GM21367 (cell line): Measurements from ENCODE around the gene LTC4S.

Experiments
- ATAC-seq: cut with Tn5 transposase; IDR thresholded peaks from one replicate; pipeline ENCODE4 v1.9.1; 2021; ENCODE audit not compliant: unreplicated experiment

Gene LTC4S

DNA sequence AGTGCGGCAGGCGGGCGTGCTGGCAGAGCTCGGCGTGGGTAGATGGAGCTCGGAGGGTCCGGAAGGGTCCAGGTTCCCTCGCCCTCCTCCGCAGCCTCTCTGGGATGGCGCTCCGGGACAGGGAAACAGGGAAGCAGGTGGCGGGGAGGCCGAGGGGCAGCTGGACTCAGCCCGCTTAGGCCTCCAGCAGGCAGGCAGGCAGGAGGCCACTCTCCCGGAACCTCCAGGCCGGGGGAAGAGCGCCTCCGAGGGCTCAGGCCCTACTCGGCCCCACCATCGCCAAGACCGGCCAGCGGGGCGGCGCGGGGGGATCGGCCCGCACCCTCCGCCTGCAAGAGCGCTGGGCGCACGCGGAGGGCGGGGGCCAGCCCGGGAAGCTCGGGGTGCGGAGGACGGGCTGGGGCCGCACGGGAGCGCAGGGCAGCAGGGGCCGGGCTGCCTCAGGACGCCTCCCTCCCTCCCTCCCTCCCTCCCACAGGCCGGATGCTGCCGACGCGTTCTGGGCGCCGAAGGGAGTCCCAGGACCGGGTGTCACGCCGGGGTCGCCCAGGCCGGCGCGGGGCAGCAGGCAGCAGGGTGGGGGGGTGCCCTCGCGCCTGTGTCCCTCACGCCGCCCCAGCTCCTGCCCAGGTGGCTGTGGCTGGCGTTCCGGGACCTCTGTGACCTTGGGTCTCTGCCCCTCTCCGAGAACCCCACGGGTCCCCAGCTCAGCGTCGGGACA is 11.9 kb downstream of the LTC4S start:
- ATAC-seq = peak; percentile 8

DNA sequence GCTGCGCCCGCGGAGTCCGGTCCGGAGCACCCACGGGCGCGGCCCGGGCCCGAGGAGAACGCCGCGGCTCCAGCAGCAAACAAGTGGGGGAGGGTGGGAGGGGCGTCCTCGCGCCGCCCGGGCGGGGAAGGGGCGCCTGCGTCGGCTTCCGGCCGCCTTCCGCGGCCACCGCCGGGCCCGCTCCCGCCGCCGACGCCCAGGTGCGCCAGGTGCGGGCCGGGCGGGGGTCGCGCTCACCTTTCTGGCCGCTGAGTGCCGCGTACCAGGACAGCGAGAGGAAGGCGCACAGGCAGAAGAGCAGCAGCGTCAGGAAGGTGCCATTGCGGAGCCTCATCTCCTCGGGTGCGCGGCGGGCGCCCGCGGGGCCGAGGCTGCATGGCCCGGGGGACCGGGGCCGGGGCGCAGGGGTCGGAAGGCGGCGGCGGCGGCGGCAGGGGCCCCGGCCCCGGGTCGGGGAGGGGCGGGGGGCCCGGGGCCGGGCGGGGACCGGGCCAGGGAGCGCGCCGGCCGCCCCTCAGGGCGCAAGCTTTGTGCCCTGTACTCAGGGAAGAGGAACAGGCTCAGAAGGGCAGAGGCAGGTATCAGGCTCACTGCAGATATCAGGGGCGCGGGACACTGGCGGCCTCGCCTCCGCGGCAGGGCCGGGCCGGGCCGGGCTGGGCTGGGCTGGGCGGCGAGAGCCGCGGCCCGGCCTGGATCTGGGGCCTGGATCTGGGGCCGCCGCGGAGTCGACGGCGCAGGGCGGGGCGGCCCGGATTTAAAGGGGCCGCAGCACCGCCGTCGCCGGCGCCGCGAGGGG is 12.7 kb downstream of the LTC4S start, which contains the start of gene MGAT4B:
Gene MGAT4B (minus strand): TSS at position 617 of the 799 bp plus-strand sequence. CDS start 283 bp downstream, at position 334.
- ATAC-seq = peak; percentile 56

DNA sequence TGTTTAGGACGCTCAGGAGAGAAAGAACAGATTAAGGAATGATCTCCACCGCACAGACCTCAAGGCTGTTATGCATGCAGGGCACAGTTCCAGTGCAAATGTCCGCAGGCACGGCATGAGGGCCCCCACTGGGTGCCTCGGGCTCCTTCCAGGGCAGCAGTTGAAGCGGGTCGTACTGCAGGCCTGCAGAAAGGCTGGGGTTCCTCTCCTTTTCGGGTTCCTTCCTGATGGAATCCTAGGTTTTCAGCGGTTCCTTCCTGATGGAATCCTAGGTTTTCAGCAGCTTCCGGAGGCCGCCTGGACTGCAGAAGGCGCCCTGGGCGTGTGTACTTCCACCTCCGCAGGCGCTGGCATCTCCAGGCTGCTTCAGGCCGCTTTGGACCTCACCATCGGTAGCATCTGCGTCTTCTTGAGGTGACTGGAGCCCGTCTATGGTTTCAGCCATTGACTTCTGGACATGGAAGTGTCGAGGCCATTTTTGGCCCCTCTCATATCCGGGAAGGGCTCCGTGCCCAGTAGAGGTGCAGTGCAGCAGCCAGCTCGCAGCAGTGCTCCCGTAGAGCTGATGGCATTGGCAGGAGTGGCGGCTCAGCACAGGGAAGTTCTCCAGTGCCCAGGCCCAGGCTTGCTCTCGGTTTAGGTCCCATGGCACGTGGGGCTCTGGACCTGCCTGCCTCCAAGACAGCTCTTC is 18.5 kb downstream of the LTC4S start:
- ATAC-seq = no peak

DNA sequence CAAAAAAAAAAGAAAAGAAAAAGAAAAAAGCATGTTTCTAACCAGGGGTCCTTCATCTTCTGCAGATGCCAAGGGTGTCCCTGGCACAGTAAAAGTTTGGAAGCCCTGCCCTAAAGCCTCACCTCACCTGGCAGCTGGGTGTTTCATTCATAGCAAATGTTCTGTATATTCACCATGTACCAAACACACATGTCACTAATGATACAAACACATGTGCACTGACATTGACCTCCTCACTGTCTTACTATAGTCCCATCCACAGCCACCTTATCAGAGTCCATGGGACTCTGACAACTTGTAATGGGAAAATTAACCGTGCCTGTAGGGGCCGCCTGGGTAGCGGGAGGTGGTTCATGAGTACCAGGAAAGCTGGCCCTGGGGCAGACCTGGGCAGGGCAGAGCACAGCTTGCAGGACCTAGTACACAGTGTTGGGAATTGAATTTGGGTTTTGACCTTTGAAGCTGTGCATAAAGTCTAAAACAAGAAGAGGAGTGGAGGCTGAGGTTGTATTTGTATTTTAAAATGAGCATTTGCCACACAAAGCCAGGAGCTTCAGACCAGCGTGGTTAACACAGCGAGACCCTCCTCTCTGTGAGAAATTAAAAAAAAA is 19.3 kb downstream of the LTC4S start:
- ATAC-seq = no peak

DNA sequence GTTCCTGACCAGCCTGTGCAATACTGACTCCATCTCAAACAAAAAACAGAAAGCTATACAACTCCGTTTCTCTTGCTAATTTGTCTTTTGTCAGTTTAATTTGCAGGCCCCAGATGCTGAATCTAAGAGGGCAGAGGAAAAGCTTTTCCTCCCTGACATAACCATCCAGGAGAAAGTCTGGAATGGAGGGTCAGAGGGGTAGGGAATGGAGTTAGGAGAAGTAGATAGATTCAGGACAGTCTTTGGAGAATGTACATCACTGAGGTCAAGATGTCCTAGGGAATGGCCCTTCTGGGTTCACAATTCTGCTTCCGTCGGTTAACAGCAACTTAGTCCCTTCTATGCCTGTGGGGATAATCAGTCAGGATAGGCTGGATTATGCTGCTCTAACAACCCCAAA is 20.3 kb downstream of the LTC4S start:
- ATAC-seq = no peak

DNA sequence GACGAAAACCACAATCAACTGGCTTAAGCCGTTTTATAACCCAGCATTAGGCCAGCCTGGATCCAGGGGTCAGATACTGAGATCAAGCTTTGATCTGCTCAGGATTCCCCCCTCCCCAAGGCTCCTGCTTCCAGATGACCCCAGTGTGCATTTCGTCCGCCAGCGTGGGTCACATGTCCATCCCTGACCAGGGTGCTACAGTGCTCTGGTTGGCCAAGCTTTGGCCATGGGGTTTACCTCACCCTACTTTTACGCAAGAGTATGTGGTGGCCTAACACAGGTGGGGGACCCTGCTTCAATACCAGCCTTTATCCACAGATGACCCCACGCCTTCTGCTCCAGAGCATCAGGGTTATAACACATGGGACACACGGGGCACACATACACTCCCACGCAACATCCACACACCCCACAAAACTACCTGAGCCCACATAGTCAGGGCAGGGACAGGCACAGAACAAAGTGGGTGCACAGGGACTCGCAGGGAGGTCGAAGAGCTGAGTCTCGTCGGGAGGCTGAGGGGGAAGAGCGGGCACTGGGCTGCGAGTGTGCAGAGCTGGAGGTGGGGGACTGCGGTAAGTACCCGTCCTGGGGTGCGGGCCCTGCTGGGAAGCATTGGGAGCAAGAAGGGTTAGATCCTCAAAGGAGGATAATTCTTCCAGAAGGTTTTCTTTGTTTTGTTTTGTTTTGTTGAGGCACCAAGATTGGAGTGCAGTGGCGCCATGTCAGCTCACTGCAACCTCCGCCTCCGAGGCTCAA is 21.9 kb downstream of the LTC4S start:
- ATAC-seq = no peak

DNA sequence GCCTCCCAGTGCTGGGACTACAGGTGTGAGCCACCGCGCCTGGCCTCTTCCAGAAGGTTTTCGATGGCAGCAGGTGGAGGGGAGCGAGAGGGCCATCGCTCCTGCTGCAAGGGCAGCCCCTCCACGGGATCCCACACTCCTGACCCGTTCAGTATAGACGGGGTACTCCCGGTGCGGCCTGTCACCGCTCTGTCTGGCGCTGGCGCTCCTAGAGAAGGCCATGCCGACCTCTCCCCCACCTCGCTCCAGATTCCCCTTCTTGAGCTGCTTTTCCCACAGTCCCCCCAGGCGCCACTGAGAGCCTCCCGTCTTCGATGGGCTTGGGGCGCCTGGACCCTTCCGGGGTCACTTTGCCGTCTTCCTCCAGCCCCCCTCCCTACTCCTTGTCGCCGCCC is 22.6 kb downstream of the LTC4S start:
- no peak for ATAC-seq

DNA sequence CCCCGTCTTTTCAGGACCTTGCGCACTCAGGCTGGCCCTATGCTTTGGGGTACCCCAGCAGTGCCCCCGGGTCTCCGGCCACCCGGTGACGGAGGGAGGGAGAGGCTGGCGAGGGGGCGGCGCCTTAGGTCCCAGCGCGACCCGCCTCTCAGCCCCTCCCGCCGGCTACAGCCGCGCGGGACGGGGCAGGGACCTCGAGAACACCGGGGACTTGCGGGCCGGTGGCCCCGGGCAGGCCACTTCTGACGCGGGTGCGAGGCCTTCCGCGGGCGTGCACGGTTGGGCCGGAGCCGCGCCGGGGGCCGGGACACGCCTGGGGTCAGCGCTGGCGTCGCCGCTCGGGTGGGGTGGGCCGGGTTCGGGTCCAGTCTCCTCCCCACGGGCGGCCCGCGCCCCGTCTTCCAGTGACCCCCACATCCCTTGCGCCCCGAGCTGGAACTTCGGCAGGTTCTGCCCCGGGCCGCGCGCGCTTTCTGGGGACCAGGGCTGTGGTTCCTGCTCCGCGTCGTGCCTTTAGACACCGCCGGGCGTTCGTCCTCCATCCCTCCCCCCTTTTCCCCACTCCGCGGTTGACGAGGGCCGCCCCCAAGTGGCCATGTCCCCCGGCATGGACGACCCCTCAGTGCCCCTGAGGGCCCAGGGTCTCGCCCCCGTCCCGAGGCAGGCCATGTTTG is 23.1 kb downstream of the LTC4S start:
- ATAC-seq = no peak

DNA sequence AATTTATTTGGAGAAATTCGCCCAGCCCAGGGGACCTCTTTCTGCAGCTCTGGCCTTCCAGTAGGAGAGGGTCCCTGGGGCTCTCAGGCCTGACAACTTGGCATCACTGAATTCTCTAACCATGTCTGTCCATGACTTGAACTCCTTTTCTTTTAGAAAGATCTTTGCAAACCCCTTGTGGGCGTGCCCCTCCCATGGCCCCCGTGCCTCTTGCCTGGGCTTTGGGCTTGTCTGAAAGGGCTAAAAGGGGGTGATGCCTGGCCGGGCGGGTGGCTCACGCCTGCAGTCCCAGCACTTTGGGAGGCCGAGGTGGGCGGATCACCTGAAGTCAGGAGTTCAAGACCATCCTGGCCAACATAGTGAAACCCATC is 23.7 kb downstream of the LTC4S start:
- no peak for ATAC-seq

DNA sequence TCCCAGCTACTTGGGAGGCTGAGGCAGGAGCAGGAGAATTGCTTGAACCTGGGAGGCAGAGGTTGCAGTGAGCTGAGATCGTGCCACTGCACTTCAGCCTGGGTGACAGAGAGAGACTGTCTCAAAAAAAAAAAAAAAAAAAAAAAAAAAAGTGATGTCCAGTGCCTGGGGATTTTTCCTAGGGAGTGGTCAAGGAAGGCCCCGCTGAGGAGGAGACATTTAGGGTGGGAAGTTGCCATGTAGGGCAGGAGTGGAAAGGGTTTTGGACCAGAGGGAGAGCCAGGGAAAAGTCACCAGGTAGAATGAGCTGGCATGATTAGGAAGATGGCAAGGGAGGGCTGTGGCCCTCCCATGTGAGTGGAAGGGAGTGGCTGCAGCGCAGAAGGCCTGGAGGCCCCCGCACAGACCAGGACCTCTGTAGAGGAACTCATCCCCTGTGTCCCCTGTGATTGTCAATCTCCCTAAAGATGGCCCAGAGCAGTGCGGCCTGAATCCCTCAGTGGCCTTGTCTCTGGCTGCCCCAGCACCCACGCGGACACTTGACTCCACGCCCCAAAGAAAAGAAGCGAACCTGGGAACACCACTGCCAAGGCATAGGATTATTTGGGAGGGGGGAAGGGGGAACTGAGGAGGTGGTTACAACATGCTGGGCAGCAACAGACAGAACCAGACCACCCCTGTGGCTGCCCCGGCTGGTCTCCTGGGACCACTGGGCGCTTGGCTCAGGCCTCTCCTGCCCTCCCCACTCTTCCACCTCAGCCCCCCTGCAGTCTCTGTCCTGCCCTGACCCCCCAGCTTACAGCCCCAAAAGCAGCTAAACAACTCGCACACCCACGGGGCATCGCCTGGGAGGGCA is 24.3 kb downstream of the LTC4S start:
- ATAC-seq = no peak

DNA sequence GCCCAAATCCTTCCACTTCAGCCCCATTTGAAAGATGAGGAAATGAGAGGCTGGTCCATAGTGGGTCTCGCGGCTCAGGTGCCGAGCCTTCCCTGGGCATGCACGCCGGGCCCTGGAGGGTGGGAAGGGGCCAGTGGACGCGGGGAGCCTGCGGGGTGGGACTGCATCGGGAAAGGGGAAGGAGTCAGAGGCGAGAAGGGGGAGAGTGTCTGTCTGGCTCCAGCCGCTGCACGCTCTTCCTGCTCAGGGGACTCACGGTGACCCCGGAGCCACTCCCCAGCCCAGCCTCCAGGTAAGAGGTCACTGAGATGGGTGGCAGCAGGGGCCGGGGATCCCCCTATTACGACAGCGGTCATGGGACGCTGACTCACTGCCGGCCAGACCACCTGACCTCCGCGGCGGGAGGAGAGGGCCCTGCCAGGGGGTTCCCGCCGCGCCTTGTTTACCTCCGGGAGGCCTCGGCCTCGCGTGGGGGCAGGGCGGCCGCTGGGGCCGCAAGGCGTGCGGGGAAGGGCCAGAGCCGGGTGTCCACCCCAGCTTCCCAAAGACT is 25.0 kb downstream of the LTC4S start:
- peak; percentile 46 for ATAC-seq

DNA sequence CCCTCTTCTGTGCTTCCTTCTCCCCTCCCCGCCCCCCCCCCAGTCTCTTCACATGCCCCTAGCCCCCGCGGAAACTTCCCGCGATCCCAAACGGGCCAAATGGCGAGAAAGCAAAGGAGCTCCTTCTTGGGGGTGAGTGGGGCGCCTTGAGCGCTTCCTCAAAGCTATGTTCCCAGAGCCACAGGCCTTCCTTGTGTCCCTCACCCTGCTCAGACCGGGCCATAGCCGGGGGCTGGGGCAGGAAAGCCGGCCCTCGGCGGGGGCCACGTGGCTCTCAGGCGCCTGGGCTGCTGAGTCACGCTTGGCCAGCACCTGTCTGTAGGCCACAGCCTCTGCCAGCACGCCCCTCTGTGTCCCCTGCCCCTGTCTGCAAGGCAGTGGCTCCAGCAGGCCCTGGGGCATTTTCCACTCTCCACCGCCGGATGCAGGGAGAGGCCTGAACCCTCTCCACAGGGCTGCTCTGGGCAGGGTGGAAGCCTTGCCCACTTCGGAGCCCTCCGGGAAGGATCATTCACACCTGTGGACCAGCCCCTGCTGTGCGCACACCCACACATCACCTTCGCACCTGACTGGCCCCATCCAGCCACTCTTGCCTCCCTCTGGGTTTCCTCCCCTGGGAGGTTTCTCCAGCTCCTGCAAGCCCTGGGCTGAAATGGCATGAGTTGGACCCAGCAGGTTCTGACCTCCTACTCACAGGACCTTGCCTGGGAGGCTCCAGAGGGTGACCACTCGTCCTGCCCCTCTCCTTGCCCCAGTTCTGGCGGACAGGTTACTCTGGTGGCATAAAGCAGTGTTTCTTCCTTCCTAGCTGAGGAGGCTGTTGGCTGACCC is 25.7 kb downstream of the LTC4S start:
- ATAC-seq = no peak

DNA sequence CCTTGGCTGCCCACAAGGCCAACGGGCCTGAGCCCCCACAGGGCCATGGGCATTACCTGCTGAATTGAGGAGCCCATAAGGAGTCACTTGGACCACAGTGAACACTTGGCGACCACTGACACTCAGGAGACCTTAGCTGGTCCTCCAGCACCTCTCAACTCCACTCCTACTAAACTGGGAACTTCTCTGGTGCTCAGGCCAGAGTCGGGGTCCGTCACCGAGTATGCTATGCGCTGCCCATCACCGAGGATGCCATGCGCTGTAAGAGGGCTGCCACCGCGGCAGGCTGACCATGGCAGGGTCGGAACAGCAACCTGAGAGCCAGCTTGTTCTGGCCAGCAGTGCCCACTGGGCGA is 26.3 kb downstream of the LTC4S start:
- no peak for ATAC-seq

DNA sequence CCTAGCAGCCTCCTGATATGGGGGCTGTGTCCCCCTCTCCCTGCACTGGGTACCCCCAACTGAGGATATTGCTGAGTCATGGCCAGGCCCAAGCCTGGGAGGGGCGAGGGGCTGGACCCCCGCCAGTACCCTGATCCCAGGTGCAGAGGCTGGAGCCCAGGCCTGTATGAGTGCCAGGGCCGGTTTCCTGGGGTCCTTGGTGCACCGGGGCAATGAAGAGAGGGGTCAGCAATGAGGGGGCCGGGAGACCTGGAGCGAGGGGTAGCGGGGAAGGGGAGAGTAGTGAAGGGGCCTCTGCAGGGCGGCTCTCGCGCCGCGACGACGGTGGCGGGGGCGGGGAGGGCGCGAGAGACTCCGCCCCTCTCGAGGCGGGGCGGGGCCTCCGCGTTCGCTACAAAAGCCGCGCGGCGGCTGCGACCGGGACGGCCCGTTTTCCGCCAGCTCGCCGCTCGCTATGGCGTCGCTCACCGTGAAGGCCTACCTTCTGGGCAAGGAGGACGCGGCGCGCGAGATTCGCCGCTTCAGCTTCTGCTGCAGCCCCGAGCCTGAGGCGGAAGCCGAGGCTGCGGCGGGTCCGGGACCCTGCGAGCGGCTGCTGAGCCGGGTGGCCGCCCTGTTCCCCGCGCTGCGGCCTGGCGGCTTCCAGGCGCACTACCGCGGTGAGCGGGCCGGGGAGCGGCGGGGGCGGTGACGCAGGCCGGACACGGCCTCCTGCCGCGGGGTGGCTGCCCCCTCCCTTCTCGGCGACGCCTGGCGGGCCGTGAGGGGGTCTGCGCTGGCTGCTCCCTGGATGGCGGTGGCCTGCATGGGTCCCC is 26.9 kb downstream of the LTC4S start, which contains the start of gene SQSTM1:
Gene SQSTM1 (plus strand): TSS at position 423 of the 815 bp plus-strand sequence. CDS start 32 bp downstream, at position 455.
- ATAC-seq = peak; percentile 25

DNA sequence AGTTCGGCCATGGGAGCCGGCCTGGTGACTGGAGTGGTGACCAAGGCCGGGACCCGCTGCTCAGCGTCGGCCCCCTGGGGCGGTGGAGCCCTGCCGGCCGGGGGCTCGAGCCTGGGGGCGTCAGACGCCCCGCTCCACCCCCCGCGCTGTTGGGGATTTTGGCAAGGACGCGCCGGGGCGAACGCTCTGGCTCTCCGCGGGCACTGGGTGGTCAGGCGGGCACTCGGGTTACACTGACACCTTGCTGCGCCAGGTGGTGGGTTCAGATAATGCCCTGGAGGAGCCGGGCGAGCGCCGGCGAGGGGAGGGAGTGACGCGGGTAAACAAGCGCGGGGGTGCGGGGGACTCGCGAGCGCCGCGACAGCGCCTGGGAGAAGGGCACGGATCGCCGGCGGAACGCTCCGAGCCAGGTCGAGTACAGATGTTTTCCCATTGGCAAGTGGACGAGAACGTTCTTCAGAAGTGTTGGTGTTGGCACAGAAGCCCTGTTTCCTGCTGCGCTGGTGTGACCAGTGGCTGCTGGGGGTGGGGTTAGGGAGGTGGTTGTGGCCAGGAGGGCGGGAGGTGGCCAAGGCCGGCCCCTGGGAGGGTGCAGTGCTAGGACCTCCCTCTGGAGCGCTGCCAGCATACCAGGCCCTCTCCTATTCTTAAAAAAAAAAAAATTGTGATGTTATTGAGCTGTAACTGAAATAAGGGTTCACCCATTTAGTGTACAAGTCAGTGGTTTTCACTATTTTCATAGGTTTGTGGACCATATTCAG is 27.7 kb downstream of the LTC4S start:
- ATAC-seq = peak; percentile 40

DNA sequence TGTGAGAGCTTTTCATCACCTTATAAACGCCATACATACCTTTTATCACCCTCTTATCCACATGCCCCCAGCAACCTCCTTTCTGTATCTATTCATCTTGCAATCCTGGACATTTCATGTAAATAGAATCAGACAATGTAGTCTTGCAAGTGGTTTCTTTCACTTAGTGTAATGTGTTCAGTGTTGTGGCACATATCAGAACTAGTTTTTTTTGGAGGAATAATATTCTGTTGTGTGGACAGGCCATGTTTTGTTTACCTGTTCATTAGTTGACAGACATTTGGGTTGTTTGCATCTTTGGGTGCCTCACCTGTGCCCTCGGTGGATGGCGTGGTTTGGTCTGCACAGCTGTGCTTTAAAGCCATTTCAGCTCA is 28.3 kb downstream of the LTC4S start:
- no peak for ATAC-seq
